B cell (primary cell): ENCODE measurements around the gene GDPD2.

ENCODE experiments used
- CTCF ChIP-seq: fragments of 200-600 bp; IDR thresholded peaks from one replicate; pipeline ENCODE4 v1.8.0; 2022; ENCODE audit warnings: antibody characterized with exemption, mild to moderate bottlenecking
- EZH2 ChIP-seq: IDR thresholded peaks from 2 replicates; pipeline ENCODE4 v1.6.1; 2012; ENCODE audit warnings: borderline replicate concordance, low read depth, mild to moderate bottlenecking, moderate library complexity, low read length; ENCODE audit not compliant: insufficient read depth, poor library complexity, severe bottlenecking

GRCh38 chrX:70482300-70482699, 59.2 kb downstream of the GDPD2 start:
- TF ChIP-seq EZH2 (no peak), CTCF (no peak)
